ENCODE data around the gene SERTAD3.
"Not testable (repeated sequence)": the region's sequence is repeated elsewhere in the genome, so short reads cannot be mapped to it uniquely, and the experiment has no call there.

DNA sequence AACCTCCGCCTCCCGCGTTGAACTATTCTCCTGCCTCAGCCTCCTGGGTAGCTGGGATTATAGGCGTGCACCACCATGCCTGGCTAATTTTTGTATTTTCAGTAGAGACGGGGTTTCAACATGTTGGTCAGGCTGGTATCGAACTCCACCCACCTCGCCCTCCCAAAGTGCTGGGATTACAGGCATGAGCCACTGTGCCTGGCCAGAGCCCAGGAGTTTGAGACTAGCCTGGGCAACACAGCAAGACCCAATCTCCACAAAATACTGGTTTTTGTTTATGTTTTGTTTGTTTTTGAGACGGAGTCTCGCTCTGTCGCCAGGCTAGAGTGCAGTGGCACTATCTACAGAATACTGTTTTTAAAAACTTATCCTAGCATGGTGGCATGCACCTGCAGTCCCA is 13.9 kb downstream of the SERTAD3 start:
- not testable (repeated sequence) for TF ChIP-seq YY1 (IDR thresholded peaks at IDR 0.05; ENCODE audit: low read depth, low read length)
- TF ChIP-seq, protein P1, sequence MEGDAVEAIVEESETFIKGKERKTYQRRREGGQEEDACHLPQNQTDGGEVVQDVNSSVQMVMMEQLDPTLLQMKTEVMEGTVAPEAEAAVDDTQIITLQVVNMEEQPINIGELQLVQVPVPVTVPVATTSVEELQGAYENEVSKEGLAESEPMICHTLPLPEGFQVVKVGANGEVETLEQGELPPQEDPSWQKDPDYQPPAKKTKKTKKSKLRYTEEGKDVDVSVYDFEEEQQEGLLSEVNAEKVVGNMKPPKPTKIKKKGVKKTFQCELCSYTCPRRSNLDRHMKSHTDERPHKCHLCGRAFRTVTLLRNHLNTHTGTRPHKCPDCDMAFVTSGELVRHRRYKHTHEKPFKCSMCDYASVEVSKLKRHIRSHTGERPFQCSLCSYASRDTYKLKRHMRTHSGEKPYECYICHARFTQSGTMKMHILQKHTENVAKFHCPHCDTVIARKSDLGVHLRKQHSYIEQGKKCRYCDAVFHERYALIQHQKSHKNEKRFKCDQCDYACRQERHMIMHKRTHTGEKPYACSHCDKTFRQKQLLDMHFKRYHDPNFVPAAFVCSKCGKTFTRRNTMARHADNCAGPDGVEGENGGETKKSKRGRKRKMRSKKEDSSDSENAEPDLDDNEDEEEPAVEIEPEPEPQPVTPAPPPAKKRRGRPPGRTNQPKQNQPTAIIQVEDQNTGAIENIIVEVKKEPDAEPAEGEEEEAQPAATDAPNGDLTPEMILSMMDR (IDR thresholded peaks at IDR 0.05; ENCODE audit: control extremely low read depth in 1 of 3, insufficient read depth in 1 of 3, low read depth in 1 of 3, low read length in 3 of 3), result not testable (repeated sequence)
